GM18909 (cell line): ENCODE measurements around the gene LCP2.
A peak's percentile ranks its signal among the peaks of the same experiment; 100 is the strongest.

Experiments used
- ATAC-seq: cut with Tn5 transposase; IDR thresholded peaks from one replicate; pipeline ENCODE4 v1.9.1; 2021; ENCODE audit warnings: mild to moderate bottlenecking; ENCODE audit not compliant: unreplicated experiment, poor library complexity

Gene LCP2

GRCh38 chr5:170300361-170301013 is 2.9 kb upstream of the LCP2 start:
- ATAC-seq, result no peak

GRCh38 chr5:170296935-170297588 is 515 bp downstream of the LCP2 start:
- ATAC-seq, result peak; percentile 66

GRCh38 chr5:170296036-170296934 is 1.3 kb downstream of the LCP2 start:
- no peak for ATAC-seq

- no peak for ATAC-seq
Observed at GRCh38 chr5:170294556-170294955, 3.0 kb downstream of the LCP2 start.

DNA sequence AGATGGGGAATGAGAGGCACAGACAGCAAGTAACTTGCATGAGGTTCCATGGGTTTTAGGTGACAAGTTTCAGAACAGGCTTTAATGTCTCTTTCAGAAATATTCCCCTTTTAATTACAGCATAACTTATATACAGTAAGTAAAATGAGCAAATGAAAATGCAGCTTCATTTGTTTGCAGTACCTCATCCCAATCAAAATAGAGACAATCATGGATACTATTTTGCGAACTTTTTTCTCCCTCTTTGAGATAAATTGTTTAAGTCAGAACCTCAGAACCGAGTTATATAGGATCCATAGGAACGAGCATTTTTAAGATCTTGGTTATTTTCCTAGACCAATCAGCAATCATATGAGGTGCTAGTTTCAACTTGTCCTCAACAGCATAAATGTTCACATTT is 3.5 kb downstream of the LCP2 start:
- ATAC-seq, result no peak

DNA sequence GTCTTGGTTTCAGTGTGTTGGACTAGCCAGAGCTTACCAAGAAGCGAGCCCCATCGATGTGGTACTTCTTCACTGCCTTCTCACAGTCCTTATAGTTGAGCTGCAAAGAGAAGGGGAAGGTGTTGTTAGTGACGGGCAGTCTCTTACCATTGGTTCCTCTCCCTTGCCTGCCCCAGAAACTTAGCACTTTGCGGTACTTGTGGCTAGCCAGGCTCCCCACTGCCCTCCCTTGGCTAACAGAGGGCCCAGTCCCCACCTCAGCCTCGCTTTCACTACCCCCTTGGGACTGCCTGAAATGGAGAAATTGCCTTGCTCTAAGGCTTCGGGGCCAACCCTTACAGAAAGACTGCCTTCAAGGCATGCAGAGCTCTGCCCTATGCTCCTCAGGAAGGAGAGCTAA is 4.3 kb downstream of the LCP2 start:
- peak; percentile 85 for ATAC-seq

DNA sequence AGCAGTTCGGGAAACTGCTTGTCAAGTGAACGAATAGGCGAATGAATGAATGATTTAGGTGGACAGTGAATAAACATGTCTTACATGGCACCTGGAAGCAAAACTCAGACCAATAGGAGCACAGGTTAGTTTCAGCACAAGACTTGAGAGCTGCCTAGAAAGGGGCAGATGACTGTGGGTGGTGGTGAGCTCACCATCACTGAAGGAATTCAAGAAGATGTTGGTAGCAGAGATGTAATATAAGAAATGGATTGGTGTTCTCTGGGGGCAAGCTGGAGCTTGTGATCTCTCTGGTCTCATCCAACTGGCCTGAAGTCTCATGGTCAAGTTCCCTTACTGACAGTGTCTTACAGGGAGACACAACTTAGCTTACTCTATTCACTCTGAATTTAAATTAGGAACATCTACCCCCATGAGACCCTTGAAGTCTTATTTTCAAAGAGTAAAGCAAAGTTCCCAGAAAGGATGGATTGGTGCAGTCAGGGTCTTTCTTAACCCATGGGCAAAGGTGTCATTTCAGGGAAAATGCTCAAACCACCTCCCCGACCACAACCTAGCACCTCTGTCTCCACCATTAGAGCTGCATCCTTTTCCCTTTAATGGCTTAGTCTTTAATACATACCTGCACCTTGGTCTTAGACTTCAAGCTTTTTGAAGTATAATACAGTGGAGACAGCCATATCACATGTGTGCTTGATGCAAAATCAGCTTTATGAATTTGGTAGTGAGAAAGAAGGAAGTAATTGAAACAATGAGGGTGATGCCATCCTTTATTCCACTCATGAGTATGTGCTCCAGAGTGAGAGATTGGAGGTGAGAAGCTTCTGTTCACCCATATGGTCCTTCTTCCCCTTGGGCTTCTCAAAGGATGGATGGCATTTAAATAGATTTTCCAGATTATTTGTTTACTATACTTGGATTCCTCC is 5.1 kb downstream of the LCP2 start:
- ATAC-seq, result no peak

GRCh38 chr5:170290498-170290897 is 7.1 kb downstream of the LCP2 start:
- no peak for ATAC-seq

- ATAC-seq, result no peak
Observed at GRCh38 chr5:170289764-170290163, 7.8 kb downstream of the LCP2 start.

DNA sequence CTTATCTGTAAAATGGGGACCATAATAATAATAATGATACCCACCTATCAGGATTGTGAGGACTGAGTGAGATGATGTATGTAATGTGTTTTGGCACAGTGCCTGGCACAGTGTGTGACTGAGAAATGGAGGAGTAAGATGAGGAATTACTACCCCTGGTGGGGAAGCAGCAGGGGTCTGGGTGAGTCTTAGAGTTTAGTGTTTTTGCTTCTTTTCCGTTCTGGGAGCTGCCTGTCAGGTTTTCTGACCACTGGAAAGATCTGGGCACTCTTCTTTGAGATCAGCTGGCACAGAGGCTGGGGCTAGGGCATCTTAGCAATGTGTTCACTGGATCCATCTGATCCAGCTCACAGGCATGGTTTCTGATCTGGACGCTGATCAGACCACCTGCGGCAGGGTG is 8.5 kb downstream of the LCP2 start:
- no peak for ATAC-seq

GRCh38 chr5:170288551-170288950 is 9.0 kb downstream of the LCP2 start:
- no peak for ATAC-seq

- ATAC-seq, result no peak
Observed at GRCh38 chr5:170288151-170288550, 9.4 kb downstream of the LCP2 start.

- no peak for ATAC-seq
Observed at GRCh38 chr5:170287532-170287931, 10.0 kb downstream of the LCP2 start.

- ATAC-seq, result no peak
Observed at GRCh38 chr5:170286386-170286925, 11.1 kb downstream of the LCP2 start.

- ATAC-seq, result no peak
Observed at GRCh38 chr5:170285181-170285580, 12.4 kb downstream of the LCP2 start.

- no peak for ATAC-seq
Observed at GRCh38 chr5:170284231-170284630, 13.3 kb downstream of the LCP2 start.

GRCh38 chr5:170283296-170283695 is 14.3 kb downstream of the LCP2 start:
- ATAC-seq, result no peak

DNA sequence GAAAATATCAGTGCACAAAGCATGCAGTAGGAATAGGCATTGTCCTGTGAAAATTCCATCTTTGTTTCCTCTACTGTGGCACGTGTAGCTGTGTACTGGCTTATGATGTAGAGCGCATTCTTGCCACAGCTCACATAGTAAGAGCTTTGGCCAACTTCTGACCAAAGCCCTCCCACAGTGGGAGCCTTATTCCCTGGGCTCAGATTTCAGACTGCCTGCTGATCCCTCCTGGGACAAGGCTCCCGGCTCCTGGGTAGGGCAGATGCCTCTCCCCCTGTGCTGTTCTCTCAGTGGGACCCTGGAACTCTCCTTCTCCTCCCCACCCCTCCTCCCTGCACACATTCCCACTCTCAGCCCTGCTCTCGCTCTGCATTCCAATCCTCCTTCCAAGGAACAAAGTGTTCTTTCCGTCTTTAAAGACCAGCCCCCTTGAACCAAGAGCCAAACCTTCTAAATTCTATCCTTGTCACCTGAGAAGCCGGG is 17.5 kb downstream of the LCP2 start:
- ATAC-seq, result no peak

DNA sequence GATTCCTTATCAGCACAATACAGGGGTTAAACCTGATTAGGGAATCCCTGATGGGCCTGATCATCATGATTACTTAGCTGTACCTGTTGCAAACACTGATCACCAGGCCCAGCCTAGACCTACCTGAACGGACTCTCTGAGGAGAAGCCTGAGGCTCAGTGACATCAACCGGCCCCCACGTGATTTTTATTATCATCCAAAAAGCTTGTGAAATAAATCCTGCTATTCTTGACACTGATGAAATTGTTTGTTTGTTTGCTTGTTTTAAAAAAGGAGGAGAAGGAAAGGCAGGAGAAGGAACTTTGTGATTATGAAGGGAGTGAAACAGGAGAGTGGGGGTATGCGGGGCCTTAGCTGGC is 18.1 kb downstream of the LCP2 start:
- ATAC-seq, result no peak
